Right lobe of liver (tissue), 6 donors: ENCODE results near the gene CHRM2. TPM values are rescaled to one million over a fixed set of nuclear protein-coding genes. Genes with fewer than 3 reads are reported as not detected.

Experiments
- ATAC-seq, 4 donors: fragments of 200-7000 bp; cut with Tn5 transposase; one replicate each; pipeline ENCODE4 v1.9.1; 2020; ENCODE audit warnings: mild to moderate bottlenecking in 4 of 4, moderate library complexity in 4 of 4
- DNase-seq, 3 donors: peaks; one replicate each; pipeline ENCODE4 v3.0.0-alpha.2; 2020
- H3K27ac ChIP-seq, 3 donors: fragments of 200-600 bp; one replicate each; pipeline ENCODE4 v1.8.0; 2022
- H3K27me3 ChIP-seq, 2 donors: fragments of 200-600 bp; one replicate each; pipeline ENCODE4 v1.8.0; 2022
- H3K36me3 ChIP-seq, 4 donors: fragments of 200-600 bp; sonication (generic) in 1 of 4; one replicate each; pipeline versions ENCODE4 v1.5.1 to v1.8.0; 2017 to 2022; ENCODE audit warnings: control low read depth in 1 of 4
- H3K4me1 ChIP-seq, 4 donors: fragments of 200-600 bp; sonication (generic) in 1 of 4; one replicate each; pipeline versions ENCODE4 v1.5.1 to v1.8.0; 2017 to 2022; ENCODE audit warnings: control low read depth in 1 of 4
- H3K4me3 ChIP-seq, 3 donors: fragments of 200-600 bp; one replicate each; pipeline ENCODE4 v1.8.0; 2022
- H3K9me3 ChIP-seq, 4 donors: fragments of 200-600 bp; sonication (generic) in 1 of 4; one replicate each; pipeline versions ENCODE4 v1.5.1 to v1.8.0; 2017 to 2022; ENCODE audit warnings: control low read depth in 1 of 4
- POLR2A ChIP-seq: fragments of 450-650 bp; IDR thresholded peaks from one replicate; pipeline ENCODE4 v1.6.1; 2017; ENCODE audit warnings: antibody characterized with exemption, mild to moderate bottlenecking
- WGBS: methylation state at CpG from one replicate; pipeline ENCODE4 v1.1.6; 2018; ENCODE audit warnings: low coverage, low lambda C conversion rate; ENCODE audit not compliant: insufficient coverage; ENCODE audit errors: missing lambda C conversion rate; 5-methylcytosine and 5-hydroxymethylcytosine counted together
- intact Hi-C, 2 donors: fragments of 100-400 bp; cut with DNase I; formaldehyde crosslinking; loops; one replicate each; pipeline versions ENCODE4 v1.11.2 to v1.14.1; 2022
- total RNA-seq, 6 experiments: library from RNA; depleted of rRNA in 2 of 6; stranded (reverse); fragments of >200 nt in 2 of 6; fragmentation: NEBNext Ultra II Directional in 3 of 6; extraction: Animal tissue kit (Norgen Biotek cat#: 25700) in 3 of 6; gene quantifications; one replicate each; pipeline versions ENCODE4 v1.1.0 to v1.2.4, GENCODE V29; 2016 to 2023
- TF ChIP-seq, protein P1 (sequence below), 4 donors: fragments of 200-600 bp in 3 of 4; fragments of 450-650 bp in 1 of 4; IDR thresholded peaks; one replicate each; pipeline versions ENCODE4 v1.5.1 to v1.8.0; 2016 to 2022; ENCODE audit warnings: antibody characterized with exemption in 4 of 4, mild to moderate bottlenecking in 2 of 4
- donor health status: DM: no; HTN: yes; CAD: no.
- donor health status: DM: no; HTN: no; CAD: no.
- donor health status: DM: no; HTN: no; CAD: no.
- donor health status: DM: no; HTN: yes; CAD: no.
- donor health status: DM: no; HTN: yes; CAD: no.

Gene CHRM2
- total RNA-seq, 6 experiments from 2014 or later: 0.25 to 1.1 (median 0.41) TPM

DNA sequence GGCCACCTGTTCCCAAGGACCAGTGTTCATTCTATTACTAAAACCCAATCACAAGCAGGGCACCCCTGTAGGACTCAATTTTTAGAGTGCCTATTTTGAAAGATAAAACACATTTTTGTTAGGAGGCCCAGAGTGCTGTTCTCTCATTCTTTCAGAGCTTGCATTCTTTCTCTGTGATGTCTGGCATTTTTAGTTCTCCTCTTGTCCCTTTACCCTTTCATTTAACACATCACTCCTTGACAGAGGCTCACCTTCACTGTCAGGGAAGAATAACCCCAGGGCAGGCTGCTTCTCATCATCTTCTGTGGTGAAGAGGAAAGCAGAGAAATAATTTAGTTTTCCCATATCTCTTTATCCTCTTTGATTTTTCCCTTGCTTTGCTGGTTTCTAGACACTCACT, 73.9 kb downstream of the CHRM2 start:
- TF ChIP-seq, protein P1, sequence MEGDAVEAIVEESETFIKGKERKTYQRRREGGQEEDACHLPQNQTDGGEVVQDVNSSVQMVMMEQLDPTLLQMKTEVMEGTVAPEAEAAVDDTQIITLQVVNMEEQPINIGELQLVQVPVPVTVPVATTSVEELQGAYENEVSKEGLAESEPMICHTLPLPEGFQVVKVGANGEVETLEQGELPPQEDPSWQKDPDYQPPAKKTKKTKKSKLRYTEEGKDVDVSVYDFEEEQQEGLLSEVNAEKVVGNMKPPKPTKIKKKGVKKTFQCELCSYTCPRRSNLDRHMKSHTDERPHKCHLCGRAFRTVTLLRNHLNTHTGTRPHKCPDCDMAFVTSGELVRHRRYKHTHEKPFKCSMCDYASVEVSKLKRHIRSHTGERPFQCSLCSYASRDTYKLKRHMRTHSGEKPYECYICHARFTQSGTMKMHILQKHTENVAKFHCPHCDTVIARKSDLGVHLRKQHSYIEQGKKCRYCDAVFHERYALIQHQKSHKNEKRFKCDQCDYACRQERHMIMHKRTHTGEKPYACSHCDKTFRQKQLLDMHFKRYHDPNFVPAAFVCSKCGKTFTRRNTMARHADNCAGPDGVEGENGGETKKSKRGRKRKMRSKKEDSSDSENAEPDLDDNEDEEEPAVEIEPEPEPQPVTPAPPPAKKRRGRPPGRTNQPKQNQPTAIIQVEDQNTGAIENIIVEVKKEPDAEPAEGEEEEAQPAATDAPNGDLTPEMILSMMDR (IDR thresholded peaks at IDR 0.05): no peak
- no peak for TF ChIP-seq POLR2A
- ATAC-seq: no peak
- intact Hi-C loops: no loop called here

DNA sequence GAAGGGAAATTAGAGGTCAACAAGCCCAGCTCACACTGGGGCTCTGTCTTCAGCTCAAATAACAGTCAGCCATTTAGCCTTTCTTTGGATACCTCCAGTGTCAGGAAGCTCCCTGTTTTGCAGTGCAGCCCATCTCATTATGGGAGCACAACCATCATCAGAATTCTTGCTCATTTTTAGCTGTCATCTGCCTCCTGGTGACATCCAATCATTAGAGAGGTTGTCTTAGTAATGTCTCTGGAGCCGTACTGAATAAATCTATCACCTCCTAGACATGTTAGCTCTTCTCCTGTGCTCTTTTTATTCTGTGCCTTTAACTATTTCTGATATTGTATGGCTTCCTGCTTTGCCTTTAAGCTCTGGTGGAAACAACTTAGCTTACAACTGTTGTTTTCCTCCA, 74.5 kb downstream of the CHRM2 start:
- no peak for ATAC-seq

More for the DNA sequence above, 73.9 kb downstream of the CHRM2 start:
- H3K36me3 ChIP-seq: no peaks in the 10 kb centered on the region
- no peaks in the 10 kb centered on the region for H3K9me3 ChIP-seq
- DNase-seq: no peak
- no peak overlapping the region for H3K4me3 ChIP-seq
- no peak overlapping the region for H3K27ac ChIP-seq
- H3K4me1 ChIP-seq: no peaks in the 10 kb centered on the region
- no peaks in the 10 kb centered on the region for H3K27me3 ChIP-seq

DNA sequence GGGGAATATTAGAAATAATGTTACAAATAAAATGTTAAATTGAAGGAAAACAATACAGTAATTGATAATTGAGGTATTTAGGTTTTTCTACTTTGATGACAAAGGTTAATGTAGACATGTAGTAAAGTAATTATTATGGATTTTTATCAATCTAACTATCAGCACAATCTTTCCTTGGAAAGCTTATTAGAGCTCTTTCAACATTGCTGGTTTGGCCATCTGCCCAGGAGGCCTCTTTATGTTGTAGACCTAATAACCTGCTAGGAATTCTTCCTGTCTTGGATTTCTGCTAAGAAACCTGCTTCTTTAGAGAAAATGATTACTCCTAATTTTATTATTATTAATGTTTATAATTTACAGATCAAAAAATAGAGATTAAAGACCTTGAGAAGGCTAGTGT, 78.9 kb downstream of the CHRM2 start:
- Histone ChIP-seq H3K9me3 (no peaks in the 10 kb centered on the region), H3K27me3 (no peaks in the 10 kb centered on the region), H3K36me3 (no peaks in the 10 kb centered on the region), H3K27ac (no peak overlapping the region), H3K4me3 (no peak overlapping the region), H3K4me1 (no peaks in the 10 kb centered on the region)
- TF ChIP-seq POLR2A: no peak
- TF ChIP-seq, protein P1 (IDR thresholded peaks at IDR 0.05): no peak
- ATAC-seq (no peak), DNase-seq (no peak)
- intact Hi-C loops: no loop called here

More for the DNA sequence above, 74.5 kb downstream of the CHRM2 start:
- Histone ChIP-seq H3K27me3 (no peaks in the 10 kb centered on the region), H3K36me3 (no peaks in the 10 kb centered on the region), H3K9me3 (no peaks in the 10 kb centered on the region), H3K4me1 (no peaks in the 10 kb centered on the region), H3K4me3 (no peak overlapping the region), H3K27ac (no peak overlapping the region)
- TF ChIP-seq POLR2A: no peak
- TF ChIP-seq, protein P1 (IDR thresholded peaks at IDR 0.05): no peak
- 50% methylated on average over 1 of the region's 1 CpG for WGBS
- intact Hi-C loops: no loop called here
- DNase-seq: no peak

DNA sequence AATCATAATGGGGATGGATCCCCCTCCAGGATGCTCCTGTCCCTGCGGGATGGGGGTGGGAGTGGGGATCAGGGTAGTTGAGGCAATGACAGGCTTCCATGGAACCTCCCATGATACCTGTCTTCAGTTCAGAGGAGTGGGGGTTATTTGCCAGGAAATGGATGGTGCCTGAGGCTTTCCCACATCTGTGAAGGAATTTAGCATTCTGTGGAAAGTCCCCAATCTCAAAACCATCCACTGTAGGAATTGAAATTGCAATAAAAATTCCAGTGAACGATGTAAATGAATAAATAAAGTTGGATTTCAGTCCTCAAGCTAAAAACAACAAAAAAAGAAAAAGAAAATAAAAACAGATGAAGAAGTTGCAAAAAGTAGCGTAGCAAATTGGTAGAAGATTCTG, 81.9 kb downstream of the CHRM2 start:
- 56% methylated on average over 3 of the region's 3 CpGs for WGBS
- TF ChIP-seq, protein P1 (IDR thresholded peaks at IDR 0.05): no peak
- no peak for TF ChIP-seq POLR2A
- H3K9me3 ChIP-seq: no peaks in the 10 kb centered on the region
- no peaks in the 10 kb centered on the region for H3K27me3 ChIP-seq
- ATAC-seq (no peak), DNase-seq (no peak)
- no peak overlapping the region for H3K27ac ChIP-seq
- no peaks in the 10 kb centered on the region for H3K36me3 ChIP-seq
- intact Hi-C loops: no loop called here
- H3K4me3 ChIP-seq: no peak overlapping the region
- no peaks in the 10 kb centered on the region for H3K4me1 ChIP-seq

DNA sequence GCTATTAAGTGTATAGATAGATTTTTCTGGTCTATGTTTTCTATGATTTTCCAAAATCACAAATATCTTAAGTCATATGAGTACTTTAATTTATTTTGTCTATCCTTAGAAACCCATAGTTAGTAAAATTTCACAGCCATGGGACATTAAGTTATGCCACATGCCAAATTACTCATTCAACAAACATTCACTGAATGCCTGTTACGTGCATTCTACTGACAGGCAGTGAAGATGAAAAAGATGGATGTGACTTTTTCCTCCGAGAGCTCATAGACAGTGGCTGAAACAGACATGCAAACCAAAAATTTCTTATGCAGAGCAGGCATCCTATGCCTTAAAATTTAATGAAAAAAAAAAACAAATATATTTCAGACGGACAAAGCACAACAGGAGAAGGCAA, 84.9 kb downstream of the CHRM2 start:
- TF ChIP-seq POLR2A: no peak
- TF ChIP-seq, protein P1 (IDR thresholded peaks at IDR 0.05): no peak
- no peak for ATAC-seq

More for the DNA sequence above, 84.9 kb downstream of the CHRM2 start:
- Histone ChIP-seq H3K4me1 (no peaks in the 10 kb centered on the region), H3K9me3 (no peaks in the 10 kb centered on the region), H3K36me3 (no peaks in the 10 kb centered on the region), H3K27me3 (no peaks in the 10 kb centered on the region), H3K27ac (no peak overlapping the region), H3K4me3 (no peak overlapping the region)
- 41% methylated on average over 3 of the region's 3 CpGs for WGBS
- no peak for DNase-seq
- intact Hi-C loops: no loop called here
